ENCODE measurements around the gene UGP2.

- TF ChIP-seq CTCF (IDR thresholded peaks at IDR 0.05) (no peak), SIN3A (IDR thresholded peaks at IDR 0.05; ENCODE audit: borderline replicate concordance, insufficient read depth, low read depth, low read length) (no peak), TCF7L2 (IDR thresholded peaks at IDR 0.05; ENCODE audit: low read depth, low read length) (no peak), POLR2AphosphoS5 (IDR thresholded peaks at IDR 0.05; ENCODE audit: low read depth, low read length) (no peak)
- TF ChIP-seq, protein P1, sequence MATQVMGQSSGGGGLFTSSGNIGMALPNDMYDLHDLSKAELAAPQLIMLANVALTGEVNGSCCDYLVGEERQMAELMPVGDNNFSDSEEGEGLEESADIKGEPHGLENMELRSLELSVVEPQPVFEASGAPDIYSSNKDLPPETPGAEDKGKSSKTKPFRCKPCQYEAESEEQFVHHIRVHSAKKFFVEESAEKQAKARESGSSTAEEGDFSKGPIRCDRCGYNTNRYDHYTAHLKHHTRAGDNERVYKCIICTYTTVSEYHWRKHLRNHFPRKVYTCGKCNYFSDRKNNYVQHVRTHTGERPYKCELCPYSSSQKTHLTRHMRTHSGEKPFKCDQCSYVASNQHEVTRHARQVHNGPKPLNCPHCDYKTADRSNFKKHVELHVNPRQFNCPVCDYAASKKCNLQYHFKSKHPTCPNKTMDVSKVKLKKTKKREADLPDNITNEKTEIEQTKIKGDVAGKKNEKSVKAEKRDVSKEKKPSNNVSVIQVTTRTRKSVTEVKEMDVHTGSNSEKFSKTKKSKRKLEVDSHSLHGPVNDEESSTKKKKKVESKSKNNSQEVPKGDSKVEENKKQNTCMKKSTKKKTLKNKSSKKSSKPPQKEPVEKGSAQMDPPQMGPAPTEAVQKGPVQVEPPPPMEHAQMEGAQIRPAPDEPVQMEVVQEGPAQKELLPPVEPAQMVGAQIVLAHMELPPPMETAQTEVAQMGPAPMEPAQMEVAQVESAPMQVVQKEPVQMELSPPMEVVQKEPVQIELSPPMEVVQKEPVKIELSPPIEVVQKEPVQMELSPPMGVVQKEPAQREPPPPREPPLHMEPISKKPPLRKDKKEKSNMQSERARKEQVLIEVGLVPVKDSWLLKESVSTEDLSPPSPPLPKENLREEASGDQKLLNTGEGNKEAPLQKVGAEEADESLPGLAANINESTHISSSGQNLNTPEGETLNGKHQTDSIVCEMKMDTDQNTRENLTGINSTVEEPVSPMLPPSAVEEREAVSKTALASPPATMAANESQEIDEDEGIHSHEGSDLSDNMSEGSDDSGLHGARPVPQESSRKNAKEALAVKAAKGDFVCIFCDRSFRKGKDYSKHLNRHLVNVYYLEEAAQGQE (IDR thresholded peaks at IDR 0.05; ENCODE audit: insufficient read depth in 1 of 2, low read depth in 2 of 2, low read length in 1 of 2), result no peak
These were observed 46.4 kb downstream of the UGP2 start for GRCh38 chr2:63888053-63888452.

Measured in Panc1 (cell line).